SU-DHL-6 (cell line): ENCODE measurements around the gene PRDM11.

Source experiments
- H2AFZ ChIP-seq: fragments of 200-600 bp; sonication (generic); 2 replicates; pipeline ENCODE4 v1.6.1; 2014; ENCODE audit warnings: low read depth, mild to moderate bottlenecking, moderate library complexity, mixed read lengths, antibody characterized with exemption, low read length; ENCODE audit not compliant: severe bottlenecking
- H3F3A ChIP-seq: fragments of 200-600 bp; shearing (Covaris generic); 2 replicates; pipeline ENCODE4 v1.6.0; 2016; ENCODE audit warnings: antibody characterized with exemption, mild to moderate bottlenecking; ENCODE audit not compliant: insufficient read depth
- H3K27ac ChIP-seq: fragments of 200-600 bp; sonication (generic); 2 replicates; pipeline ENCODE4 v1.5.1; 2016; ENCODE audit warnings: low read depth, mild to moderate bottlenecking, low read length, moderate library complexity, mixed read lengths
- H3K27me3 ChIP-seq: fragments of 200-600 bp; sonication (generic), shearing (Covaris generic); 2 replicates; pipeline ENCODE4 v1.6.0; 2014; ENCODE audit warnings: mild to moderate bottlenecking, low read length
- H3K36me3 ChIP-seq: fragments of 200-600 bp; sonication (generic); 2 replicates; pipeline ENCODE4 v1.6.1; 2014; ENCODE audit warnings: mild to moderate bottlenecking, low read length, mixed read lengths
- H3K4me2 ChIP-seq: fragments of 300-600, 200-600 bp; shearing (Covaris generic), sonication (generic); 2 replicates; pipeline ENCODE4 v1.6.0; 2014; ENCODE audit warnings: low read length, low read depth, mild to moderate bottlenecking; ENCODE audit not compliant: poor library complexity, severe bottlenecking
- H3K4me3 ChIP-seq: fragments of 200-600 bp; sonication (generic); 2 replicates; pipeline ENCODE4 v1.5.1; 2014; ENCODE audit warnings: antibody characterized with exemption, low read length, mild to moderate bottlenecking, mixed read lengths; ENCODE audit not compliant: insufficient read depth, poor library complexity, severe bottlenecking
- H3K79me2 ChIP-seq: fragments of 200-600 bp; sonication (generic); 2 replicates; pipeline ENCODE4 v1.6.1; 2014; ENCODE audit warnings: mild to moderate bottlenecking, low read length, moderate library complexity; ENCODE audit not compliant: insufficient read depth
- H3K9ac ChIP-seq: fragments of 200-600 bp; sonication (generic); 2 replicates; pipeline ENCODE4 v1.7.0; 2014; ENCODE audit warnings: mild to moderate bottlenecking, low read length
- H3K9me2 ChIP-seq: fragments of 200-600 bp; sonication (generic); replicated peaks from 2 replicates; pipeline ENCODE4 v1.6.1; 2014; ENCODE audit warnings: low read length; ENCODE audit not compliant: insufficient read depth
- H3K9me3 ChIP-seq: fragments of 200-600 bp; sonication (generic); 2 replicates; pipeline ENCODE4 v1.6.1; 2014; ENCODE audit warnings: low read length, mixed read lengths; ENCODE audit not compliant: insufficient read depth
- H4K20me1 ChIP-seq: fragments of 200-600 bp; sonication (generic); 2 replicates; pipeline ENCODE4 v1.6.1; 2014; ENCODE audit warnings: low read depth, mild to moderate bottlenecking, antibody characterized with exemption, low read length, moderate library complexity, mixed read lengths
- EZH2phosphoT487 ChIP-seq: fragments of 200-600 bp; sonication (generic), shearing (Covaris generic); conservative IDR thresholded peaks from 2 replicates; pipeline ENCODE4 v1.6.1; 2018; ENCODE audit warnings: mild to moderate bottlenecking, antibody characterized with exemption, low read length, moderate library complexity, mixed read lengths
- TF ChIP-seq, protein P1 (sequence below): fragments of 200-600 bp; sonication (generic); IDR thresholded peaks from one replicate; pipeline ENCODE4 v1.5.1; 2017; ENCODE audit warnings: antibody characterized with exemption, mild to moderate bottlenecking, low read length, moderate library complexity; ENCODE audit not compliant: insufficient read depth, poor library complexity, severe bottlenecking

Gene PRDM11

DNA sequence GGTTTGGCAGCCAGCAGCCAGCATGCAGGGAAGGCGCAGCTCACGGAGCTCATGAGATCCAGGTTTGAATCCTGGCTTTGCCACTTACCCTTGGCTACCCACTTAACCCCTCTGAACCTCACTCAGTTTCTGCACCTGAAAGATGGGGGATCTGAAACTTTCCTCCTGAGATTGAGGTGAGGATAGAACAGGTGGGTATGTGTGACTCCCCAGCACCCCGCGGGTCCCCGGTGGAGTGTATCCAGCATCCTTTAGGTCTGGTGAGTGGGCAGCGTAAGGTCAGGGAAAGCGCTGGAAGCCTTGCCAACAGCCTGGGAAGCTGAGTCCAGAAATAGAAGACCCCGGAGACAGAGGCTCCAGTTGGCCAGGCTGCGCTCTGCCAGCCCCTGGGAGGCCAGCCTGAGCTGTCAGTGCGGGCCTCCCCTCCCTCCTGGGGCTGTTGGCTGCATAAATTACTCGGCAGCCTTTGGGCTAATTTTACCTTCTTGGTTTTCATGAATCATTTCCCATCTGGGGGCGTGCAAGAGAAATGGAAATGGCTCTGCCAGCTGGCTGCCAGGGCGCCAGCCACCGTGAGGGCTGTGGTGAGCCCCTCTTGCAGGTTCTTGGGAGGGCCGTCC is 17.6 kb downstream of the PRDM11 start:
- no peaks in the 10 kb centered on the region for H3K9me2 ChIP-seq
- no peak overlapping the region for H3K4me3 ChIP-seq
- H3K79me2 ChIP-seq = no peaks in the 10 kb centered on the region
- no peaks in the 10 kb centered on the region for H3F3A ChIP-seq
- TF ChIP-seq EZH2phosphoT487 = no peak
- TF ChIP-seq, protein P1, sequence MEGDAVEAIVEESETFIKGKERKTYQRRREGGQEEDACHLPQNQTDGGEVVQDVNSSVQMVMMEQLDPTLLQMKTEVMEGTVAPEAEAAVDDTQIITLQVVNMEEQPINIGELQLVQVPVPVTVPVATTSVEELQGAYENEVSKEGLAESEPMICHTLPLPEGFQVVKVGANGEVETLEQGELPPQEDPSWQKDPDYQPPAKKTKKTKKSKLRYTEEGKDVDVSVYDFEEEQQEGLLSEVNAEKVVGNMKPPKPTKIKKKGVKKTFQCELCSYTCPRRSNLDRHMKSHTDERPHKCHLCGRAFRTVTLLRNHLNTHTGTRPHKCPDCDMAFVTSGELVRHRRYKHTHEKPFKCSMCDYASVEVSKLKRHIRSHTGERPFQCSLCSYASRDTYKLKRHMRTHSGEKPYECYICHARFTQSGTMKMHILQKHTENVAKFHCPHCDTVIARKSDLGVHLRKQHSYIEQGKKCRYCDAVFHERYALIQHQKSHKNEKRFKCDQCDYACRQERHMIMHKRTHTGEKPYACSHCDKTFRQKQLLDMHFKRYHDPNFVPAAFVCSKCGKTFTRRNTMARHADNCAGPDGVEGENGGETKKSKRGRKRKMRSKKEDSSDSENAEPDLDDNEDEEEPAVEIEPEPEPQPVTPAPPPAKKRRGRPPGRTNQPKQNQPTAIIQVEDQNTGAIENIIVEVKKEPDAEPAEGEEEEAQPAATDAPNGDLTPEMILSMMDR = no peak
- no peak overlapping the region for H3K27ac ChIP-seq
- no peak overlapping the region for H2AFZ ChIP-seq
- H4K20me1 ChIP-seq = no peaks in the 10 kb centered on the region; the same call in 1 of the 2 replicates
- no peaks in the 10 kb centered on the region for H3K9me3 ChIP-seq
- no peak overlapping the region for H3K4me2 ChIP-seq
- no peaks in the 10 kb centered on the region for H3K27me3 ChIP-seq
- no peaks in the 10 kb centered on the region for H3K36me3 ChIP-seq
- no peak overlapping the region for H3K9ac ChIP-seq

DNA sequence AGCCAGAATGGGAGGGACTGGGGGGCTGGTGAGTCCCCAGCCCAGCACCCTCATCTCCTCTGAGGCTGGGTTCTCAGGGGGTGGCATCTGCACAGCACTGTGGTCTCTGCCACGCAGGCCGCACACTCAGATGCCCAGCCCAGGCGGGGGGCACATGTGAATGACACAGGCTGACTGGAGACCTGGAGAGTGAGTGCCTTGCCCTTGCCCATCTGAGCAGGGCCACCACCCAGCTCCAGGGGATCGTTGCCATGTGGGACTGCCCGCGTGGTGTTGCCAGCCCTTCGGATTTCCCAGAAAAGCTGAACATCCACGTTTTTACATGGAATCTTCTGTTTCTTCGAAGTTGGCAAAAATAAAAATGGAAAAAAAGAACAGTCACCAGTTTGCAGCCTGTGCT is 18.9 kb downstream of the PRDM11 start:
- no peaks in the 10 kb centered on the region for H3K9me2 ChIP-seq
- H3K27ac ChIP-seq = no peak overlapping the region
- H3K9me3 ChIP-seq = no peaks in the 10 kb centered on the region
- no peak overlapping the region for H3K4me3 ChIP-seq
- H3K79me2 ChIP-seq = no peaks in the 10 kb centered on the region
- H4K20me1 ChIP-seq = no peaks in the 10 kb centered on the region; the same call in 1 of the 2 replicates
- H3K27me3 ChIP-seq = no peaks in the 10 kb centered on the region
- H3K36me3 ChIP-seq = no peaks in the 10 kb centered on the region
- no peak overlapping the region for H2AFZ ChIP-seq
- no peak overlapping the region for H3K9ac ChIP-seq
- TF ChIP-seq EZH2phosphoT487 = no peak
- TF ChIP-seq, protein P1 = no peak
- H3F3A ChIP-seq = no peaks in the 10 kb centered on the region
- no peak overlapping the region for H3K4me2 ChIP-seq

DNA sequence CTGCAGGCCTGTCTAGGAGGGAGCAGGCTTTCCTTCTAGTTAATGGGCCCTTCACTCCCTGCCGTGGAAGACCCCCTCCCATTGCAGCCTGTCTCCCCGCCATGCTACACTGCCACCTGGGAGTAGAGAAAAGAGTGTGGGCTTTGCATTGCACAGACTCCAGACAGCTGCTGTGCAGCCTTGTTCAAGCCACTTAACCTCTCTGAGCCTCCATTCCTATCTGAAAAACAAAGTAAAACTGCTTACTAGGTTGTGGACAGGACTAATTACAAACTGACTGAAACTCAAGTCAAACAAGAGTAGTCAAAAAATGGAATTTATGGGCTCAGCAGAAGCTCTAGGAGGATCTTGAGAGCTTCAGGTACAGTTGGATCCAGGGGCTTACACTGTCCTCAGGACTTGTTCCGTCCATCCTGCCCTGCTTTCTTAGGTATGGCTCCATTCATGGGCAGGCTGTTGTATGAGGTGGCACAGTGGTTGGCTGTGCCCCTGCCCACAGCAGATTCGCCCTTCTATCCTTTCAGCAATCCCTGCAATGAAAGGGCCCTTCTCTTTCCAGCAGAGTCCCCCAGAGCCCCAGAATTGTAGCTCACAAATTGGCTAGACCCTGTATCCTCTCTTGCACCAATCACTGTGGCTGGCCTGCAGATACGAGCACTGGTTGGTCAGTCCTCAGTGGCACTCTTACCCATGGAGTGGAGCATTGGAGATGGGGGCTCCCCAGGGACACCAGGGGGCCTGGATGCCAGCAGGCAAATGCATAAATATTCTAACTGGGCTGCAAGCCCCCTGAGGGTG is 19.6 kb downstream of the PRDM11 start:
- no peaks in the 10 kb centered on the region for H3F3A ChIP-seq
- no peaks in the 10 kb centered on the region for H3K36me3 ChIP-seq
- TF ChIP-seq, protein P1 = no peak
- TF ChIP-seq EZH2phosphoT487 = no peak
- no peak overlapping the region for H3K27ac ChIP-seq
- H3K27me3 ChIP-seq = no peaks in the 10 kb centered on the region
- no peak overlapping the region for H3K4me3 ChIP-seq
- no peak overlapping the region for H3K4me2 ChIP-seq
- H3K9me2 ChIP-seq = no peaks in the 10 kb centered on the region
- no peaks in the 10 kb centered on the region; the same call in 1 of the 2 replicates for H4K20me1 ChIP-seq
- no peak overlapping the region for H3K9ac ChIP-seq
- no peaks in the 10 kb centered on the region for H3K79me2 ChIP-seq
- H2AFZ ChIP-seq = no peak overlapping the region
- no peaks in the 10 kb centered on the region for H3K9me3 ChIP-seq
